Measurements from ENCODE around the gene MAD1L1.

GRCh38 chr7:1768832-1769231 lies 463.9 kb downstream of the MAD1L1 start:
- TF ChIP-seq HNF4A (conservative IDR thresholded peaks at IDR 0.05) (no peak), MAX (IDR thresholded peaks at IDR 0.05) (no peak)
- TF ChIP-seq, protein P1, sequence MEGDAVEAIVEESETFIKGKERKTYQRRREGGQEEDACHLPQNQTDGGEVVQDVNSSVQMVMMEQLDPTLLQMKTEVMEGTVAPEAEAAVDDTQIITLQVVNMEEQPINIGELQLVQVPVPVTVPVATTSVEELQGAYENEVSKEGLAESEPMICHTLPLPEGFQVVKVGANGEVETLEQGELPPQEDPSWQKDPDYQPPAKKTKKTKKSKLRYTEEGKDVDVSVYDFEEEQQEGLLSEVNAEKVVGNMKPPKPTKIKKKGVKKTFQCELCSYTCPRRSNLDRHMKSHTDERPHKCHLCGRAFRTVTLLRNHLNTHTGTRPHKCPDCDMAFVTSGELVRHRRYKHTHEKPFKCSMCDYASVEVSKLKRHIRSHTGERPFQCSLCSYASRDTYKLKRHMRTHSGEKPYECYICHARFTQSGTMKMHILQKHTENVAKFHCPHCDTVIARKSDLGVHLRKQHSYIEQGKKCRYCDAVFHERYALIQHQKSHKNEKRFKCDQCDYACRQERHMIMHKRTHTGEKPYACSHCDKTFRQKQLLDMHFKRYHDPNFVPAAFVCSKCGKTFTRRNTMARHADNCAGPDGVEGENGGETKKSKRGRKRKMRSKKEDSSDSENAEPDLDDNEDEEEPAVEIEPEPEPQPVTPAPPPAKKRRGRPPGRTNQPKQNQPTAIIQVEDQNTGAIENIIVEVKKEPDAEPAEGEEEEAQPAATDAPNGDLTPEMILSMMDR (IDR thresholded peaks at IDR 0.05; ENCODE audit: low read depth, low read length, missing input control) = no peak
